Measurements from ENCODE around the gene LRRC25.
A peak's percentile ranks its signal among the peaks of the same experiment; 100 is the strongest.

Gene LRRC25

GRCh38 chr19:18440415-18440877, 43.0 kb upstream of the LRRC25 start (continued):
- no peak for TF ChIP-seq ZNF140 (tag by site-specific recombination; IDR thresholded peaks at IDR 0.05)
- 0 out of 2 replicates have a peak, but pooled peaks have one; percentile 43 for TF ChIP-seq KLF8 (tag by site-specific recombination; IDR thresholded peaks at IDR 0.05)
- TF ChIP-seq ZIC2 (tag by site-specific recombination; IDR thresholded peaks at IDR 0.05) = no peak; the same call in 1 of the 2 replicates
- no peak for TF ChIP-seq ZXDB (tag by site-specific recombination; IDR thresholded peaks at IDR 0.05)
- no peak for TF ChIP-seq PBX3 (CRISPR knock-in tag; IDR thresholded peaks at IDR 0.05)
- no peak for TF ChIP-seq REST (tag by site-specific recombination; IDR thresholded peaks at IDR 0.05)
- no peak for TF ChIP-seq ZNF133 (tag by site-specific recombination; IDR thresholded peaks at IDR 0.05)
- no peak for TF ChIP-seq SALL2 (tag by site-specific recombination; IDR thresholded peaks at IDR 0.05; ENCODE audit: borderline replicate concordance)
- no peak for TF ChIP-seq ZNF121 (tag by site-specific recombination; IDR thresholded peaks at IDR 0.05)
- TF ChIP-seq ZNF202 (tag by site-specific recombination; IDR thresholded peaks at IDR 0.05; ENCODE audit: borderline replicate concordance) = no peak
- no peak for TF ChIP-seq REPIN1 (tag by site-specific recombination; IDR thresholded peaks at IDR 0.05; ENCODE audit: low read depth)
- no peak for TF ChIP-seq ZNF548 (tag by site-specific recombination; IDR thresholded peaks at IDR 0.05)
- no peak for TF ChIP-seq ZBTB6 (tag by site-specific recombination; IDR thresholded peaks at IDR 0.05)
- TF ChIP-seq ZNF473 (tag by site-specific recombination; IDR thresholded peaks at IDR 0.05) = no peak
- no peak for TF ChIP-seq ZNF423 (tag by site-specific recombination; IDR thresholded peaks at IDR 0.05)
- TF ChIP-seq ZNF366 (tag by site-specific recombination; conservative IDR thresholded peaks at IDR 0.05) = no peak
- TF ChIP-seq ZNF621 (tag by site-specific recombination; IDR thresholded peaks at IDR 0.05) = no peak
- TF ChIP-seq ZBTB20 (tag by site-specific recombination; IDR thresholded peaks at IDR 0.05) = peak; percentile 92
- no peak for TF ChIP-seq ZNF555 (tag by site-specific recombination; conservative IDR thresholded peaks at IDR 0.05)
- TF ChIP-seq KLF17 (tag by site-specific recombination; IDR thresholded peaks at IDR 0.05) = no peak
- TF ChIP-seq ZNF610 (tag by site-specific recombination; IDR thresholded peaks at IDR 0.05; ENCODE audit: borderline replicate concordance) = no peak
- TF ChIP-seq ZNF211 (tag by site-specific recombination; IDR thresholded peaks at IDR 0.05; ENCODE audit: low read depth) = no peak
- no peak for TF ChIP-seq ZNF596 (tag by site-specific recombination; IDR thresholded peaks at IDR 0.05)
- TF ChIP-seq ZNF544 (tag by site-specific recombination; IDR thresholded peaks at IDR 0.05) = no peak
- TF ChIP-seq SP7 (tag by site-specific recombination; IDR thresholded peaks at IDR 0.05) = no peak
- TF ChIP-seq HOXD13 (CRISPR knock-in tag; IDR thresholded peaks at IDR 0.05; ENCODE audit: borderline replicate concordance) = no peak
- no peak for TF ChIP-seq BCL6B (tag by site-specific recombination; IDR thresholded peaks at IDR 0.05)
- no peak for TF ChIP-seq ZNF274 (IDR thresholded peaks at IDR 0.05; ENCODE audit: low read length)
- no peak for TF ChIP-seq ZNF274 (tag by site-specific recombination; IDR thresholded peaks at IDR 0.05; ENCODE audit: borderline replicate concordance)
- no peak; the same call in 1 of the 2 replicates for TF ChIP-seq ZEB2 (tag by site-specific recombination; IDR thresholded peaks at IDR 0.05)
- TF ChIP-seq AEBP2 (tag by site-specific recombination; IDR thresholded peaks at IDR 0.05; ENCODE audit: borderline replicate concordance) = no peak
- no peak for TF ChIP-seq MYNN (tag by site-specific recombination; IDR thresholded peaks at IDR 0.05; ENCODE audit: borderline replicate concordance)
- no peak for TF ChIP-seq YY2 (tag by site-specific recombination; IDR thresholded peaks at IDR 0.05)

All from HEK293 (cell line).